GM19324 (cell line): ENCODE measurements around the gene DHX38.
A peak's percentile ranks its signal among the peaks of the same experiment; 100 is the strongest.

ENCODE experiments used
- ATAC-seq: cut with Tn5 transposase; IDR thresholded peaks from one replicate; pipeline ENCODE4 v1.9.1; 2021; ENCODE audit warnings: mild to moderate bottlenecking, moderate library complexity; ENCODE audit not compliant: unreplicated experiment, low FRiP score

The DHX38 gene

DNA sequence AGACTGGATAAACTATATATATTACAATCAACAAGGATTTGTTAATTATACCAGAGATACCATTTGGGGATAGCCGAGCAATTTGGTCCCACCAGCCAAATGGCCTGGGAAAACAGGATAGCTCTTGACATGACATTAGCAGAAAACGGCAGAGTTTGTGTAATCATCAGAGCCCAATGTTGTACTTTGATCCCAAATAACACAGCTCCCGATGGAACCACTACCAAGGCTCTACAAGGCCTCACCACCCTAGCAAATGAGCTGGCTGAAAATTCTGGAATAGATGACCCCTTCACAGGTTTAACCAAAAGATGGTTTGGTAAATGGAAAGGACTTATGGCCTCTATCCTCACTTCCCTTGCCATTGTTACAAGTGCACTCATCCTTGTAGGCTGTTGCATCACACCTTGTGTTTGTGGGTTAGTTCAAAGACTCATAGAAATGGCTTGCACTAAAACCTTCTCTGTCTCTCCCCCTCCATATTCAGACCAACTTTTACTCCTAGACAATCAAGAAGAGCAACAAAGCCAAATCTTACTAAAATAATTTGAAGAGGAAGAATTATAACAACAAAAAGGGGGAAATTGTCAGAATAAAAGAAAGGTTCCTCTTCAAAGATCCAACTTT is 9.8 kb upstream of the DHX38 start:
- no peak for ATAC-seq

DNA sequence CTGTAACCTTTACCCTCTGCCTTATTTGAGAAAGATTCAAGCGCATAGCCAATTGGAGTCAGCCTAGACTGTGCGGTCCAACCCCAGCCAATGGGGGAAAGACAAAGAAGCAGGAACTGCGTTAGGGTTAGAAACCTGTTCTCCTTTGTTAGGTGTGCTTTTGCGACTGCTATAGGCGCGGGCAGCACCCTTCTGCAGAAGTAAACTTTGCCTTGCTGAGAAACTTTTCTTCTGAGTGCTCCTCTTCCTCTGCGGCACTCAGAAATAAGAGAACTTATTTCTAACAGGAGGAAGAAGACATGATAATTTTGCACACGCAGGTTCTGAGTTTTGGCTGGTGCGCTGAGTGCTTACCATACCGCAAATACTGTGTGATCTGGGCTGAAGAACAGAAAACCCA is 9.2 kb upstream of the DHX38 start:
- no peak for ATAC-seq

DNA sequence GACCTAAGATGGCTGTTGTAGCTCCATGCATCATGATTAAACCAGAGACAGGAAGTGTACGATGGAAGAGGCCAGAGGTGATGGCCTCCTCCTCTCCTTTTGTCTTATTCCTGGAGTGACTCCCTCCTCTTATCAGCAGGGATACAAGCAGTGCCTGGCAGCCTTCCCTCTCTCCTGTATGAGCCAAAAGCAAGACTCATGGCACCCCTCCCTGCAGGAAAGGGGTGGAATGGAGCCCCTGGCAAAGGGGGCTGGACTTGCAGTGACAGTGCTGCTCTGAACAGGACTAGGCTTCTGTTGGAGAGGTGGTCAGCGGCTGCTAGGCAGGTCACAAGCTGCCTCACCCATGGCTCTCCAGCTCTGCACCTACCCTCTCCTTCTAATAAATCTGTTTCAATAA is 8.6 kb upstream of the DHX38 start:
- no peak for ATAC-seq

DNA sequence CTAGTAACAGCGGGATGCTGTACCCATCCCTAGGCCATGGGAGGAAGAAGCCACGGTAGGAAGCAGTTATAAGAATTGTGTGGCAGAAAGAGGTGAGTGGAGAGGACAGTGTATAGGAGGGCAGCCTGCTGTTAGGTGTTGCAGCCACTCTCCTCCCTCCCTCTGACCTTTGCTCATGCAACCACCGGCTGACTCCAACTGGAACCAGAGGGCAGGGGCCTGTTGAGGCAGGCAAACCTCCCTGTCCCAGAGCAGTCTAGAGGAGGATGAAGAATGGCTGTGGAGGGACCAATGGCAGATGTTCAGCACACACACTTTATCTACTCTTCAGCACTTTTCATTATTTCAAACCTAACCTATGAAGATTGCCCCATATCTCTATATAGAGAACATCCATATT is 2.4 kb upstream of the DHX38 start:
- no peak for ATAC-seq

- ATAC-seq = no peak
Observed at GRCh38 chr16:72092832-72093447, 707 bp upstream of the DHX38 start.

DNA sequence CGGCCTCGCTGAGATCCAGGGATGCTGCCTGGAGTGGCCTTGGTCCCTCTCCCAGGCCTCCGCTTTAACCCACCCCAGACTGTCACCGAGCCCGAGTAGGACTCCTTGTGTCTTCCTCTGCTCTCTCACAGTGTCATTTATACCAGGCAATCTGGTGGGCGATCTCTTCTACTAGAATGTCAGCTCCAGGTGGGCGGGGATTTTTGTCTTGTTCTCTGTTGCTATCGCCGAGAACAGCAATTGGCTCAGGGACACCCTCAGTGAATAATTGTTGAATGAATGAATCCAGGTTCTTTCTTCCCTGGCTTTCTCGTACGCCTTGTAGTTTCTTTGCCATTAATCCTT is 591 bp downstream of the DHX38 start:
- no peak for ATAC-seq

DNA sequence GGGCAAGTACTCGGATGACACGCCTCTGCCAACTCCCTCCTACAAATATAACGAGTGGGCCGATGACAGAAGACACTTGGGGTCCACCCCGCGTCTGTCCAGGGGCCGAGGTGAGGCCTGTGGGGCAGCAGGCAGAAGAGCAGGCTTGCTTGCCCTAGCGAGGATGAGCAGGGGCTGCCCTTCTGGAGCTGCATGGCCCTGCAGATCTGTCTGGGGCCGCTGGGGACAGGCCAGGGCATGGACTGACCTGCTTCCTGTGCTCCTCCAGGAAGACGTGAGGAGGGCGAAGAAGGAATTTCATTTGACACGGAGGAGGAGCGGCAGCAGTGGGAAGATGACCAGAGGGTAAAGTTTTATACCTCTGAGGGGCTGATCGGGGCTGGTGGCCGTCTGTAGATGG is 5.3 kb downstream of the DHX38 start:
- ATAC-seq = no peak

- ATAC-seq = peak; percentile 52
Observed at GRCh38 chr16:72099377-72099818, 5.8 kb downstream of the DHX38 start.

- no peak for ATAC-seq
Observed at GRCh38 chr16:72101195-72101594, 7.5 kb downstream of the DHX38 start.

- ATAC-seq = no peak
Observed at GRCh38 chr16:72104905-72105304, 11.3 kb downstream of the DHX38 start.

- no peak for ATAC-seq
Observed at GRCh38 chr16:72105978-72106377, 12.3 kb downstream of the DHX38 start.

DNA sequence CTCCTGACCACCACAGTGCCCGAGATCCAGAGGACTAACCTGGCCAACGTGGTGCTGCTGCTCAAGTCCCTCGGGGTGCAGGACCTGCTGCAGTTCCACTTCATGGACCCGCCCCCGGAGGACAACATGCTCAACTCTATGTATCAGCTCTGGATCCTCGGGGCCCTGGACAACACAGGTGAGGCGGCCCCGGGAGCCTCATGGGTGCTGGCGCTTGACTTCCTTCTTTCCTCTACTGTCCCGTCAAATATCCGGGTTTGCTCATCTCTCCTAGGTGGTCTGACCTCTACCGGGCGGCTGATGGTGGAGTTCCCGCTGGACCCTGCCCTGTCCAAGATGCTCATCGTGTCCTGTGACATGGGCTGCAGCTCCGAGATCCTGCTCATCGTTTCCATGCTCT is 13.7 kb downstream of the DHX38 start:
- no peak for ATAC-seq

DNA sequence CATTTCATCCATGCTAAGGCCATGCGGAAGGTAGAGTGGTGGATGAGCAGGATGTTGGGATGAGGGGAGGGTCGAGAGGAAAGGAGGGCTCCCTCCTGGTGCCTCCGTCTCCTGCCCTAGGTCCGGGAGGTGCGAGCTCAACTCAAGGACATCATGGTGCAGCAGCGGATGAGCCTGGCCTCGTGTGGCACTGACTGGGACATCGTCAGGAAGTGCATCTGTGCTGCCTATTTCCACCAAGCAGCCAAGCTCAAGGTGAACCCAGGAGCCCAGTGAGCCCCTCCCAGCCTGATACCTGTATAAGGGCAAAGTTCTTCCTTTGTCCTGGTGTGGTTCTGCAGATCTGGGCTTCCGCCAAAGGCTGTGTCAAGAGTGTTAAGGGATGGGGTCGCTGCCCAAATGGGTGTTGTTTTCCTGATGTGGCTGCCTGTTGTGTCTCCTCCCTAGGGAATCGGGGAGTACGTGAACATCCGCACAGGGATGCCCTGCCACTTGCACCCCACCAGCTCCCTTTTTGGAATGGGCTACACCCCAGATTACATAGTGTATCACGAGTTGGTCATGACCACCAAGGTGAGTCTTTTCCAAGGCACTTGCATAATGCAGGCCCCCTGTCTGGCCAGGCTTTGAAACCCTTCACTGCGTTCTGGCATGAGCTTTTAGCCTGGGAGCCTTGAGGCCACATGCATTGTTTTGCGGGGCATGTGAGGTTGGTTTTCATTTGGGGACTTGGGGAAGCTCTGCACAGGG is 14.9 kb downstream of the DHX38 start:
- ATAC-seq = no peak

- no peak for ATAC-seq
Observed at GRCh38 chr16:72109300-72109699, 15.7 kb downstream of the DHX38 start.

GRCh38 chr16:72109966-72110530 is 16.4 kb downstream of the DHX38 start:
- ATAC-seq = no peak

- no peak for ATAC-seq
Observed at GRCh38 chr16:72110662-72111615, 17.3 kb downstream of the DHX38 start.

DNA sequence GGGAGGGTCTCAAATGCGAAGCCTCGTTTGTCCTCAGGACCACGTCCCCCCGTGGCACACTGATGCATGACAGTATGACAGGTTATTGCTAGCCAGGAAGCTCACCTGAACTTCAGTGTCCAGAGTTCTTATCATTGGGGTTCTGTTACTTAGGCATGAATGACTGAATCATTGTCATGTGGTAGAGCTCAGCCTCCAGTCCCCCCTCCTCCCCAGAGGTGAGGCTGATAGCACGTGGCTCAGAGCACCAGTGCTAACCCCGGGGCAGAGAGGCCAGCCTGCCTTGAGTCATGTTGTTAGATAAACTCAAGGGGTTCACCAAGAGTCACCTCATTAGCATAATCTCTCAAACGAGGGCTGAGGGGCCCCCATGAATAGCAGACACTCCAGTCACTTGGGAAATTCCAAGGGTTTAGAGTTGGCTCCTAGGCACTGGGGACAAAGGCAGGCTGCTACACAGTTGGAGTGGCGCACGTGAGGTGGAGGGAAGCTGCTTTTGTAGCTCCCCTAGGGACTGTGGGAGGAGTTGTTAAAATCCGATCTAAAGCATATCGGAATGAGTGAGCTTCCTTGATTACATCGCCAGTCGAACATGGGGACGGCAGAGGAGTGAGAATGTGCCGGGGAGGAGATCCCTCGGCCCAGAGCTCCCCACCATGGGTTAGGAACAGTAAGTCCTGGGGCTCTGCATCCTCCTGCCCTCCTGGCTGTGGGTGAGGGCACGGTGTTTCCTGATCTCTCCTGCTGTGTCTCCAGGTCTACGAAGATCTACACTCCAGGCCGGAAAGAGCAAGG is 18.2 kb downstream of the DHX38 start:
- ATAC-seq = no peak

DNA sequence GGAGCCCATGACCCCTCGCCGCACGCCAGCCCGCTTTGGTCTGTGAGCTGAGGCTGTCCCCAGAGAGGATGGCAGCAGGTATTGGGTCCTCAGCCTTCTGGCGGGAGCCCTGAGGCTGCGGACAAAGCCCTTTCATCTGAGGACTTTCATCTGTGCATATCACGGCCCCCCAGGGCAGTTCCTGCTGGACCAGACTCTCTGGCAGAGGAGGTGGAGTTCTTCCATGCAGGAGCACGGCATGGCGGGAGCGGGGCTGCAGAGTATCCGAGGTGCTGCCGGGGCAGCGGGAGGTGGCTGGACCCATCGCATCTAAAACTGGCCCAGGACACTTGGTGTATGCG is 18.8 kb downstream of the DHX38 start:
- ATAC-seq = no peak

- ATAC-seq = no peak
Observed at GRCh38 chr16:72112906-72113615, 19.4 kb downstream of the DHX38 start.
